Frontal cortex (tissue), 4 donors: ENCODE results near the gene KREMEN2. TPM values are rescaled to one million over a fixed set of nuclear protein-coding genes. Genes with fewer than 3 reads are reported as not detected.
"Not testable (repeated sequence)": the region's sequence is repeated elsewhere in the genome, so short reads cannot be mapped to it uniquely, and the experiment has no call there.

Experiments
- DNase-seq, 2 donors: peaks; one replicate each; pipeline ENCODE4 v3.0.0; 2012; ENCODE audit warnings: low spot score in 2 of 2
- FAIRE-seq: peaks from 2 replicates; lab custom pipeline; 2012; peaks lifted over from hg19 to GRCh38; lab: Jason Lieb, UNC
- total RNA-seq: library from RNA; depleted of rRNA; stranded (reverse); fragments of >200 nt; gene quantifications from one replicate; pipeline ENCODE4 v1.2.3, GENCODE V29; 2014
- donor health status: control.
- donor health status: control.
- donor health status: control.

The KREMEN2 gene
- total RNA-seq, 1 donor from 2014 or later, result not detected

DNA sequence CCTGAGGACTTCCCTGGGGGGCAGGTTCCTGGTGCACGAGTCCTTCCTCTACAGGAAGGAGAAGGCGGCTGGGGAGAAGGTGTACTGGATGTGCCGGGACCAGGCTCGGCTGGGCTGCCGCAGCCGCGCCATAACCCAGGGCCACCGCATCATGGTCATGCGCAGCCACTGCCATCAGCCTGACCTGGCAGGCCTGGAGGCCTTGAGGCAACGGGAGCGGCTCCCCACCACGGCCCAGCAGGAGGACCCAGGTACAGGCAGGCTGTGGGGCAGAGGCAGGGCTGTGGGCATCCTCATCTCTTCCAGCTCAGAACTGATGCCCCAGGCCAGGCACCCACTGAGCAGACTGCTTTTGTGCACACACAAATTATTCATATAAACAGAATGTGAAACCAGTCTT lies 25.9 kb upstream of the KREMEN2 start:
- FAIRE-seq (no peak), DNase-seq (no peak)

DNA sequence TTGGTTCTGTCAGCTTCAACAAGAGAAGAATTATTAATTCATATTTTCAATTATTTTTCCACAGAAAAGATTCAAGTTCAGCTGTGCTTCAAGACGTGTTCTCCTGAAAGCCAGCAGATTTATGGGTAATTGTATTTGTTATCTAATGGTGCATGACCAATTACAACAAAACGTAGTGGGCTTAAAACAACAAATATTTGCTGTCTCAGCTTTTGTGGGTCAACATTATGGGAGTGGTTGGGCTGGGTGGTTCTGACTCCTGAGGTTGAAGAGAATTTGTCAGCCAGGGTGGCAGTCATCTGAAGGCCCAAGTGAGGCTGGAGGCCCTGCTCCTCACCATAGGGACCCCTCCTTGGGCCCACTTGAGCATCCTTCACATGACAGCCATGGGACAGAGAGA lies 24.1 kb upstream of the KREMEN2 start:
- FAIRE-seq, result no peak
- DNase-seq, result no peak

DNA sequence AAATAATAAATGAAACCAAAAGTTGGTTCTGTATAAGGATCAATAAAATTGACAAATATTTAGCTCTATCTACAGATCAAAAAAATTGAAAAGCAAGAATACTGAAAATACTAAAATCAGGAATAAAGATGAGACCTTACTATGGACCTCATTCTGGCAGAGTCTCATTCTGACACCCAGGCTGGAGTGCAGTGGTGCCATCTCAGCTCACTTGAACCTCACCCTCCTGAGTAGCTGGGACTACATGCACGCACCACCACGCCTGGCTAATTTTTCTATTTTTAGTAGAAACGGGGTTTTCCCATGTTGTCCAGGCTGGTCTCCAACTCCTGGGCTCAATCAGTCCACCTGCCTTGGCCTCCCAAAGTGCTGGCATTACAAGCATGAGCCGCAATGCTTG lies 22.0 kb upstream of the KREMEN2 start:
- no peak for FAIRE-seq

DNA sequence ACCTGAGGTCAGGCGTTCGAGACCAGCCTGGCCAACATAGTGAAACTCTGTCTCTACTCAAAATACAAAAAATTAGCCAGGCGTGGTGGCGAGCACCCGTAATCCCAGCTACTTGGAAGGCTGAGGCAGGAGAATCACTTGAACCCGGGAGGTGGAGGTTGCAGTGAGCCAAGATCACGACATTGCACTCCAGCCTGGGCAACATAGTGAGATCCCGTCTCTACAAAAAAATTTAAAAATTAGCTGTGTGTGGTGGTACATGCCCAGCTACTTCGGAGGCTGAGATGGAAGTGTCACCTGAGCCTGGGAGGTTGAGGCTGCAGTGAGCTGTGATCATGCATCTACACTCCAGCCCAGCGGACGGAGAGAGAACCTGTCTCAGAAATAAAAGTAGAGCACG lies 20.4 kb upstream of the KREMEN2 start:
- not testable (repeated sequence) for FAIRE-seq, DNase-seq

More for the DNA sequence above, 22.0 kb upstream of the KREMEN2 start:
- DNase-seq, result no peak

DNA sequence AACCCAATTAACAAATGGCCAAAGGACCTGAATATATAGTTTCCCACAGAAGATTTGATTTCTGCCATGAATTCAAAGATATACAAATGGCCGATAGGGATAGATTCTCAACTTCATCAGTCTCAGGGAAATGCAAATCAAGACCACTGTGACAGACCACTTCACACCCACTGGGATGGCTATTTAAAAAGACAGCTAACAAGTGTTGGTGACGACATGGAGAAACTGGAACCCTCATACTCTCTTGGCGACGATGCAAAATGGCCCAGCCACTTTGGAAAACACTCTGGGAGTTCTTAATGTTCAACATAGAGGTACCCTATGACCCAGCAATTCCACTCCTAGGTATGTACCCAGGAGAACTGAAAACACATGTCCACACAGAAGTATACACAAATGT lies 17.4 kb upstream of the KREMEN2 start:
- DNase-seq (no peak), FAIRE-seq (no peak)

DNA sequence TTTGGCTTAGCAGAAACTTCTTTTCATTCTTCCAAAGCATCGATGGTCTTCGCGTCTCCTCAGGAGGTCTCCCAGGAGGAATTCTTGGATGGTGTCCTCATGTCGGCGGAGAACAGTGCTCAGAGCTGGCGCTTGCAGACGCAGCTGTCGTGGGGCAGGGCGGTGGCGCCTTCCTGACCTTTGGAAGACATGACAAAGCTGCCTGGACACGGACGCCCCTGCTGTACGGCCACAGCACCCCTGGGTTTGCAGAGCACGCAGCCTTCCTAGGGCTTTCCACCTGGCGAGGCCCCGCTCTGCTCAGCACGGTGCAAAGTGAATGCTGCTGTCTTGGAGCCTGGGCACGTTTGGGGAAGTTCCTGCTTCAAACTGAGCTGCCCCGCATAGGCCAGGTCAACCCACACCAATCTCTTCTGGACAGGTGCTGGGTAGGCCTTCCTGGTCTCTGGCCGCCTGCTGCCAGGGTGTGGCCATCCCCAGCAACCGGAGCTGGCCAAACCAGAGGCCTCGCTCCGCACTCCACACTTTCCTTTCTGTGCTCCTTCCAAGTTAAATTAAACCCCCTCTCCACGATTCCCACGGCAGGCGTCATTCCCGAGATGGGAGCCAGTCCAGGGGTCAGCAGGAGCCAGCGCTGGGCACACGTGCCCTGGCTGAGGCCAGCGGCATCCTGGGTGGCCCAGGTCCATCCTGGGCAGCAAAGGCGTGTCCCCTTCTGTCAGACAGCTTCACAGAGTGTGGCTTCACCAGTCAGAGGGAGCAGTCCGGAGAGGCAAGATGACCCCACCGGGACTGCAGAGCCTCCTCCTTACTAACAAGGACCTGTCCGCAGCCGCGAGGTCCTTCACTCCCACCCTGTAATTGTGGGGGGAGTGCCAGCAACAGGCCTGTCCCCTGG lies 15.0 kb upstream of the KREMEN2 start:
- FAIRE-seq, result no peak
- no peak for DNase-seq

DNA sequence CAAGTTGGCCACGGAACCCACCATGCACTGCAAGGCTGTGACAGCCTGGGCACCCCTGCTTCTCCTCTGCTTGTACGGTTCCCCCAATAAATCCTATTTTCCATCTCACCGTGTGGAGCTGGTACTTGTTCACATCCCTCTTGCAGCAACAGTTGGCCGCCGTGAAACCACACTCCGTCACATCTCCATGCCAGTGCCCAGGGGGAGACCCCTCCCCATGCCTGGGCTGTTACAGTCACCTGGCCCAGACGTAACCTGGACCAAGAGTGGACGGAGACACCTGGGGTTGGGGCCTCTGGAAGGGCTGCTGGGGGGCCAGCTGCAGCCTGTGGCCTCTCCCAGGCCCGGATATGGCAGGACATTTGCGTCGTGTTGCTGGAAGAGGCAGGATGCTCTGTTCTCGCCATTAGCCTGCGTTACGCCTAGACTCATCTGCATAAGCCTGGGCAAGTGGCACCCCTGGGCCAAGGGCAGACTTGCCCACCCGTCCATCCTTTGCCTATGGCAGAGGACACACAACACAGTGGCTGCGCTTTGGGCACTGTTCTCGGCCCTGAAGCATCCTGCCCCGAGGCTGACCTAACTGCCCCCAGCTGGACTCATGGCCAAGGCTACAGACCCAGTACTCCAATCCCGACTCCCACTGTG lies 14.2 kb upstream of the KREMEN2 start:
- DNase-seq (no peak), FAIRE-seq (no peak)

DNA sequence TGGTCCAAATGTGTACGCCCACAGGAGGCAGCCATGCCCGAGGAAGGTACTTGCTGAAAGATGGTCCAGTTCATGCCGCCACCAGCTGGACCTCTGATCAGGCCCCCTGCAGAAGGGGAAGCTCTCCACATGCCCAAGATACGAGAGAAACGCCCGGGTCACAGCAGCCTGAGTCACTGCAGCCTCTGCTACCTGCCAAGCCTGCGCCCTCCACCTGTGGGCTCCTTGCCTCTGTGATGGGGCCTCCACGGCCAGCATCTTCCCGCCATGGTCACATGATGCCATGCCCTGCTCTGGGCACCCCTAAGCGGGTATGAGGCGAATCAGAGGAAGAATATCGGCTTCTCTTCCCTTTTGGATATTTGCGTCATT lies 13.7 kb upstream of the KREMEN2 start:
- FAIRE-seq, result no peak
- DNase-seq, result no peak

DNA sequence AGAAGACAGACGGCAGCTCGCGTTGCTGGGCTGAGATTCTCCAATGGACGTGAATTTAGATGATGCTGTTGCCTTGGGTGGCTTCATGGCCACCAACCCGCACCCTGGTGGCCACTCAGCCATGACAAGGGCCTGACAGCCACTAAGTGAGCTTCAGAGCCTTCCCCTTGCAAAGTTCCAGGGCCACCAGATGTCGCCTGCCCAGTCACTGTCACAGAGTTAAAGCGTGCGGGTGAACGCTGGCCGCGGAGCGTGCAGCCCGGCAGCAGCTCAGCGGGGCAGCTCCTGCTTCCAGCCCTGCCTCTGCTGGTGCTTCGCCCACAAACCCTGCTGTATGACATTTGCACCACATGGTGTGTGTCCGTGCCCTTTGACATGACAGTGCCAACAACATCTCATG lies 13.3 kb upstream of the KREMEN2 start:
- FAIRE-seq (no peak), DNase-seq (no peak)

DNA sequence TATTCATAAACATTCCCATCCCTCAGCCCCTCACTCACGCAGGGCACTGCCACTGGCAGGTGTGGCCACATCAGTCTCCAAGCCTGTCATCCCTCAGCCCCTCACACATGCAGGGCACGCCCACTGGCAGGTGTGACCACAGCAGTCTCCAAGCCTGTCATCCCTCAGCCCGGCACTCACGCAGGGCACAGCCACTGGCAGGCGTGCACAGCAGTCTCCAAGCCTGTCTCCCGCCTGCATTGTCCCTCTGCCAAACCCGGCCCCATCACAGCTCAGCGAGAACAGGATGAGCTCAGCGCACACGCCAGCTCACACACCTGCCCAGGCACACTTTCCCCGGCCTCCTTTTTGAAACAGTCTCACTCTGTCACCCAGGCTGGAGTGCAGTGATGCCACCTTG lies 11.4 kb upstream of the KREMEN2 start:
- DNase-seq (no peak), FAIRE-seq (no peak)

DNA sequence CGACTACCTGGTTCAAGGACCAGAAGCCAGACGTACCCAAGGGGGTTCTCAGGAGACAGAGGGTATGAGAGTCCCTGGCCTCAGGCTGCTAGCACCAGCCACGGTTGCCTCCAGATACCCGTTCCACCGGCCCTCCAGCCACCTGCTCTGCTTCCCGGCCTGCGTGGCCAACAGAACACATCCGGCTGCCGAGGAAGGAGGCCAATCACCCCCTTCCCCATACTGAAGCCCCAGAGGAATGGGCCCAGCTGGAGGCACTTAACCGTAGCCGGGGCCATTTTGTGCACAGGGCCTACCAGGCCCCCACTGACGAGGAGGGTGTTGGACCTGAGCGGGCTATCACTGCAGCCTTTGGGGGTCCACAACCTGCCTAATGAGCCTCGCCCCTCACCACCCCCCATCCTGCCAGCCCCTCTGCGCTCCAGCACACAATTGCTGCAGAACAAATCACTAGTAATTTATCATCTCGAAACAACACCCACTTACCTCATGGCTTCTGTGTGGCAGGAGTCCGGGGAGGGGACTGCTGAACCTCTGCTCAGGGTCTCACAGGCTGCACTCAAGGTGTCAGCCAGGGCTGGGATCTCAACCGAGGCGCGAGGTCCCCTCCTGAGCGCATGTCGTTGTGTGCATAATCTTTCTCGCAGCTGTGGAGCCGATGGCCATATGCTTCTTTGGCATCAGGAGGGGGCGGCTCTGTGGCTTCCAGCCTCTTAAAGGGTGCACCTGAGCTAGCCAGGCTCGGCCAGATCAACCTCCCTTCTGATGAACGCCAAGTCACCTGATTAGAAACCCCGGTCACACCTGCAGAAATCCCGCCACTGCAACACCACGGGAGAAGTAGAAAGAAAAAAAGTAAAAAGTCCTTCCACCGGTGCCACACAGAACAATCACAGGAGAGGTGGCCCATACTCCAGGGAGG lies 10.1 kb upstream of the KREMEN2 start:
- no peak for FAIRE-seq

DNA sequence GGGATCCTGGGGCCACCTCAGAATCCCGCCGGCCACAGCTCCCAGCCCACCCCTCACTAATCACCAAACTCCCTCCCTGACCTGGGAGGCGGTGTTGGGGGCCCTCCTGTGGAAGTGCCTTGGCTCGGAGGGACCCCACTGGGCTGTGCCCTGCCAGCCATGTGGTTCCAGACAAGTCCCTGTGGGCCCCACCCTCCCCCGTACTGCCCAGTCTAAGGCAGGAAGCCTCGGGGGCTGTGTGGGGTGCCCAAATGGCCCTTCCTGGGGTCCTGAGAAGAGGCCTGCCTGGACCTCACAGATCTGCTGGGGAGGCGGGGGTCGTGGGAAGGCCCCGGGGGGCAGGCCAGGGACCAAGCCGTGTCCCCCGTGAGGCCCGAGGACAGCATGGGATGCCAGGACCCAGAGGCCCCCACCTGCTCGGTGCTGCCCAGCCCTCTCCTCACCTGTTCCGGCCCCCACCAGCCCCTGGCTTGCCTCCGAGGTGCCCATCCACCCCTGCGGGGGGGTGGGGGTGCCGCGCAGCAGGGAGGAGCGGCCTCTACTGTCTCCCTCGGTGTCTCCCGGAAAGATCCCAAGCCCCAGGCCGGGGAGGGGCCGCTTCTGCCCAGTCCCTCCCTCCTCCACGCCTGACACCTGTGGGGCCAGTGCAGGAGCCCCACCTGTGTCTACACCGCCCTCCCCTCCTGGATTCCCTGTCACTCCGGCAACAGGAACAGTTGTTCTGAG lies 9.3 kb upstream of the KREMEN2 start:
- FAIRE-seq, result no peak

More for the DNA sequence above, 10.1 kb upstream of the KREMEN2 start:
- no peak for DNase-seq

DNA sequence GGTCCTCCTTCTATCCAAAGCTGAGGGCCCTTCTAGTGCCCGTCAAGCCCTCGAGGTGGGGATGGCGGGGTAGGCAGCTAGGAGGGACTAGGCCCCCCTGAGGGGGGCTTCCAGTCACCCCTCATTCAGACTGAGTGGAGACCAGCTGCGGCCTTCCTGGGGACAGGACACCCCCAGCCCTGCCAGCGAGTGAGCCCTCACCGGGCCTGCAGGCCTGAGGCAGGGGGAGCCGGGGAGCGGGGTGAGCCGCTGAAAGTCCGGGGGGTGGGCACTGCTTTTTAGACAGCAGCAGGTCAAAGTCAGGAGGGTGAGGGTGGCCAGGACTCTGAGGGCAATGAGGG lies 8.7 kb upstream of the KREMEN2 start:
- FAIRE-seq, result no peak
- DNase-seq, result no peak

More for the DNA sequence above, 9.3 kb upstream of the KREMEN2 start:
- no peak for DNase-seq

DNA sequence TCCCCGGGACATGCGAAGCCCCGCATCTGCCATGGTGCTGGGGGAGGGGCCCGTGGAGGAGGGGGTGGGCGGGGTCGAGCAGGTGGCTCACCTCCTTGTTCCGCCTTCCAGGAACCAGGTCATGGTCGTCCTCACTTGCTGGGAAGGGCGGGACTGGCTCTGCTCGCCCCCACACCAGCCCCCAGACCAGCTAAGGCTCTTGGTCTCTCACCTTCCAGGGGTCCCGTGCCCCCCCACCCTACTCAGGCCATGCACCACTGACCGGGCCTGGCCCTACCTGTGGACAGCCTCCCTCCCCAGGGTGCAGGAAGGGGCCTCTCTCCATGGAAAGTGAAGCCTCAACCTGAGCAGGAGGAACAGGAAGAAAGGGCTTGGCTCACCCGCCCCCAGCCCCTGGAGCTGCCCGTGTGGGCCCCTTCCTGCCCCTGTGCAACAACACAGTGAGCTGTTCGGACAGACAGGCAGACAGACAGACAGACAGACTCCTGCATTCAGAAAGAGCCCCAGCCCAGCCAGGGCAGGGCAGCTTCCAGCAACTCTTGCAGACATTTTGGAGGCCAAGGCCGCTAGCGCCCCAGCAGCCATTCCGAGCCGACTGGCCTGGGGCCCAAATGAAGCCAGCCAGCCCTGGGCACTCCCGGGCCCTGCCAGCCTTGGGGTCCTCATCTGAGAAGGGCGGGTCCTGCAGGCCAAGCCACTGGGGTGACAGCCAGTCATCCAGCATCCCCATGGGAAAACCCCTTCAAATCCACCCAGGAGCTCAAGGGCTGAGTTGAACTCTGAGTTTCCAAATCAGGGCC lies 8.1 kb upstream of the KREMEN2 start:
- FAIRE-seq (no peak), DNase-seq (no peak)

DNA sequence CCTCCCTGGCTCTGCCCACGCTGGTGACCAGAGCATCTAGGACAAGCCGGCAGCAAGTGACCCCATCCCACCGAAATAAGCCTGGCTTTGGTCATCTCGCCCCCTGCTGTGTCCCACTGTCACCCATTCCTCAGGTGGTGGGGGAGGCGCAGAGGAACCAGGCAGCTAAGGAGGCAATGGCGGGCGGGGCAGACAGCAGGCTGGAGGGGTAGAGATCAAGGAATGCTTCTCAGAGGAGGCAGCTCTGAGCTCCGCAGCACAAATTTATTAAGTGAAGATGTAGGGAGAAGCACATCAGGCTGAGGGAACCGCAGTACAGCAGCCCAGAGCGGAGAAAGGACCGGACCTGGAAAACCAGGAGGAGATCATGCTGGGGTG lies 7.5 kb upstream of the KREMEN2 start:
- DNase-seq (no peak), FAIRE-seq (no peak)

DNA sequence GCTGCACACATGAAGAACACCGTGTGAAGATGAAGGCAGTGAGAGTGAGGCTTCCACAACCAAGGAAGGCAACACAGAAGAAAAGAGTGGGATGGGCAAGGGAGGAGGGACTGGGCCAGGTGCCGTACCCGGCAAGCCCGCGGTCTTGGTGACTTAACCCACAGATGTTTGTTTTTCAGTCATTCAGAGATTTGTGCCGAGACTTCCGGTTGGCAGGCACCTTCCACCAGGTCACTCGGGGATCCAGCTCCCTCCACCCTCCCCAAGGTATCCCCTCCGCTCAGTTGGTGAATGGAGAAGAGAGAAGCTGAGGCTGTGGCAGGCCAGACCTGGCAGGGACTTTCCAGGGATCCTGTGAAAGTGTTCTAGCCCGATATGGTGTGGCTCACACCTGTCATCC lies 4.9 kb upstream of the KREMEN2 start:
- DNase-seq (no peak), FAIRE-seq (no peak)

DNA sequence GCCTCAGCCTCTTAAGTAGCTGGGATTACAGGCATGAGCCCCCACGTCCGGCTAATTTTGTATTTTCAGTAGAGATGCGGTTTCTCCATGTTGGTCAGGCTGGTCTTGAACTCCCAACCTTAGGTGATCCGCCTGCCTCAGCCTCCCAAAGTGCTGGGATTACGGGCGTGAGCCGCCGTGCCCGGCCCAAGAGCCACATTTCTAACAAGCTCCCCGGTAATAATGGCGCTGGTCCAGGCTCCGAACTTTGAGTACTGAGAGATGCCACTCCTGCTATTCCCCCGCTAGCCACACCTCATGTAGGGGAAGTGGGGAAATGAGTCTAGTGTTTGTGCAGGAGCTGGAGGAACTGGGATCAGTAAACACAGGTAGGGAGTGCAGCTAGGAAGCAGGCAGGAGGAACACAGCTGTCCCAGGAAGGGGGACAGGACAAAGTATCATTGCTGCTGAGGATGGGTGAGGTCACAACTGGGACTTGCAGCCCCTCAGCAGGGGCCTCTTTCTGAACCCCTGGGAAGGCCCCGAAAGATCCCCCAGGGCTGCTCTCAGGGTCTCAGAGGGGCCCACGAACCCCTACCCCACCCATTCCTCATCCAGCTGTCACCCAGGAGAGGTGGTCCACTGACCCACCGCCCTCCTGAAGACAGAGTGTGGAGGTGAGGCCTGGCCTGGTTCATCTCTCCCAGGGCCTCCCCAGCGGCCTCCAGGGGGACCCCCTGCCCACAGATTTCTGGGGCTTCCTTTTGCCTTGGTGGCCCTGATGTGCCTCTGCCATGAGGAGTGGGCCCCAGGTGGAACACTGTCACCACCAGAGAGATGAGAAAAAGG lies 3.7 kb upstream of the KREMEN2 start:
- DNase-seq, result no peak
- no peak for FAIRE-seq

DNA sequence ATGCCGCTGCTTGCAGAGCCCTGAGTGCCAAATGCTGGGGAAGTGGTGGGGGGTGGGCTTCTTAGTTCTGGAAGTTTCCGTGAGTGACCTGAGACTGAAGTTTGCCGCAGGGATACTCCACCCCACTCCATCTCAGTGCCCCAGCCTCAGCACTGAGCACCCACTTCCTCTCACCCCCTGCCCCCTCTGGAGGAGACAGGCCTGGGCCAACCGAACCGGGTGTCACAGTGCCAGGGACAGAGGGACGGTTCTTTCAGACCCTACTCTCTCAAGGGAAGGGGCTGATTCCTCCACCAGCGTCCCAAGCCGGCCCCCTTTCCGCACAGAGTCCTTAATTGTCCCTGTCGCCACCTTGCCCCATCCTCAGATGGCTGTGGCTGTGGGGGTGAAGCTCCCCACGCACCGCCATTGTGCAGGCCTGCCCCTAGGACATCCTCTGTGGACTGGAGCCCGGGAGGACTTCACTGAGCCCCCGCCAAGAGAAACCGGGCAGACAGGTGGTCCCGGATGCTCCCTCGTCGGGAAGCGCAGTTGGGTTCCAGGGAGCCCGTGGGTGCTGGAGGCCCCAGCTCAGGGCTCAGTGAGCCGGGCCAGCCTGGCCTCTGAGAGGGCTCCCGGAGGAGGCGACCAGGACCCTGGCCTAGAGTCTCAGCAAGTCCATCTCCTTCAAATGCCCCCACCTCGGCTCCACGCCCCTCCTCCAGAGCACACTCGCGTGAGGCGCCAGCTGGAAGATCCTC lies 1.6 kb upstream of the KREMEN2 start:
- DNase-seq (no peak), FAIRE-seq (no peak)
